GM12878 (cell line): ENCODE results near the gene KIF20B. TPM values are rescaled to one million over a fixed set of nuclear protein-coding genes. Genes with fewer than 3 reads are reported as not detected.

ENCODE experiments used
- ATAC-seq: fragments of 200-7000 bp; cut with Tn5 transposase; 3 replicates; pipeline ENCODE4 v1.9.1; 2020; ENCODE audit warnings: mild to moderate bottlenecking, moderate library complexity
- BruUV-seq: library from RNA; stranded (reverse); fragments of 400-500 nt; replicated peaks from 2 replicates; lab custom pipeline; 2021; lab: Mats Ljungman, UMichigan
- CTCF ChIA-PET: fragments of 300-600 bp; sonication (Branson Sonifier 250); formaldehyde crosslinking; extraction: SDS; loops from one replicate; lab custom pipeline; 2021; ENCODE audit warnings: inconsistent platforms; lab: Yijun Ruan, JAX
- POLR2A ChIA-PET: fragments of 350-600 bp; formaldehyde crosslinking; extraction: SDS; loops from one replicate; lab custom pipeline; 2021; ENCODE audit warnings: inconsistent platforms; lab: Charles Lee
- RAD21 ChIA-PET: fragments of 300-600 bp; sonication (Branson Sonifier 250); formaldehyde crosslinking; loops from one replicate; lab custom pipeline; 2023; ENCODE audit warnings: antibody characterized with exemption; ENCODE audit not compliant: unreplicated experiment; lab: Charles Lee
- SMC1A ChIA-PET: fragments of 300-600 bp; sonication (Branson Sonifier 250); formaldehyde crosslinking; loops from one replicate; lab custom pipeline; 2023; ENCODE audit not compliant: unreplicated experiment, uncharacterized antibody; lab: Charles Lee
- DNase-seq: peaks from one replicate; pipeline ENCODE4 v3.0.0-alpha.2; 2011; ENCODE audit warnings: low read depth, low spot score
- FAIRE-seq: peaks from 3 replicates; lab custom pipeline; 2011; peaks lifted over from hg19 to GRCh38; lab: Jason Lieb, UNC
- H2AFZ ChIP-seq: 2 replicates; pipeline ENCODE4 v1.6.0; 2011; ENCODE audit warnings: low read depth, low read length, control low read depth; ENCODE audit not compliant: control insufficient read depth
- H3K27ac ChIP-seq: 2 replicates; pipeline ENCODE4 v1.5.1; 2011; ENCODE audit warnings: control low read depth; ENCODE audit not compliant: control insufficient read depth, insufficient read depth
- H3K27me3 ChIP-seq, 2 experiments: replicated peaks in 1 of 2; 2 replicates each; pipeline versions ENCODE4 v1.6.0 to v1.6.1; 2011; ENCODE audit warnings: low read length in 1 of 2; ENCODE audit not compliant: control insufficient read depth in 2 of 2, insufficient read depth in 2 of 2
- H3K36me3 ChIP-seq, 2 experiments: 2 replicates each; pipeline ENCODE4 v1.5.1; 2011; ENCODE audit warnings: low read length in 1 of 2; ENCODE audit not compliant: control insufficient read depth in 2 of 2, insufficient read depth in 2 of 2
- H3K4me1 ChIP-seq: 2 replicates; pipeline ENCODE4 v1.6.1; 2011; ENCODE audit warnings: mild to moderate bottlenecking, low read length, moderate library complexity, mixed read lengths; ENCODE audit not compliant: control insufficient read depth, insufficient read depth
- H3K4me2 ChIP-seq: 2 replicates; pipeline ENCODE4 v1.6.0; 2011; ENCODE audit warnings: control low read depth; ENCODE audit not compliant: control insufficient read depth, insufficient read depth
- H3K4me3 ChIP-seq: fragments of 200-600 bp; sonication (generic); 2 replicates; pipeline ENCODE4 v1.5.1; 2016
- H3K79me2 ChIP-seq: 2 replicates; pipeline ENCODE4 v1.6.0; 2011; ENCODE audit warnings: low read length; ENCODE audit not compliant: control insufficient read depth, insufficient read depth
- H3K9ac ChIP-seq: 2 replicates; pipeline ENCODE4 v1.8.0; 2011; ENCODE audit warnings: low read length, control low read depth, mixed read lengths; ENCODE audit not compliant: control insufficient read depth, insufficient read depth
- H3K9me3 ChIP-seq: replicated peaks from 3 replicates; pipeline ENCODE4 v1.5.1; 2011; ENCODE audit warnings: mild to moderate bottlenecking, low read length; ENCODE audit not compliant: control insufficient read depth, insufficient read depth
- H4K20me1 ChIP-seq: 2 replicates; pipeline ENCODE4 v1.6.0; 2011; ENCODE audit not compliant: control insufficient read depth, insufficient read depth
- BRCA1 ChIP-seq: IDR thresholded peaks from 2 replicates; pipeline ENCODE4 v1.6.1; 2011; ENCODE audit warnings: low read depth, low read length, improper control_type of control experiment
- CHD2 ChIP-seq: IDR thresholded peaks from 2 replicates; pipeline ENCODE4 v1.6.1; 2011; ENCODE audit warnings: low read depth, low read length, improper control_type of control experiment, borderline replicate concordance
- FOS ChIP-seq: IDR thresholded peaks from 3 replicates; pipeline ENCODE4 v1.6.1; 2011; ENCODE audit warnings: borderline replicate concordance; ENCODE audit not compliant: insufficient read length; ENCODE audit errors: extremely low read depth
- PRDM15 ChIP-seq: fragments of 450-650 bp; formaldehyde crosslinking; IDR thresholded peaks from 2 replicates; pipeline ENCODE4 v1.4.0; 2020; ENCODE audit warnings: mild to moderate bottlenecking, moderate library complexity
- RBBP5 ChIP-seq: fragments of 200-600 bp; sonication (generic); conservative IDR thresholded peaks from 2 replicates; pipeline ENCODE4 v1.6.1; 2016
- REST ChIP-seq: IDR thresholded peaks from 2 replicates; pipeline ENCODE4 v1.6.1; 2012; ENCODE audit warnings: mild to moderate bottlenecking, low read depth, low read length
- WGBS: methylation state at CpG from one replicate; pipeline ENCODE4 v1.1.6; 2016; ENCODE audit warnings: low lambda C conversion rate; ENCODE audit not compliant: insufficient replicate concordance, insufficient coverage; ENCODE audit errors: missing lambda C conversion rate; 5-methylcytosine and 5-hydroxymethylcytosine counted together
- in situ Hi-C: fragments of 300-500 bp; cut with MboI; formaldehyde crosslinking; loops from 9 replicates; pipeline ENCODE4 v1.14.3; 2018; ENCODE audit warnings: mixed read lengths
- intact Hi-C: fragments of 100-400 bp; cut with micrococcal nuclease; formaldehyde crosslinking; loops from one replicate; pipeline ENCODE4 v1.14.2; 2022; ENCODE audit not compliant: unreplicated experiment
- polyA plus RNA-seq, 11 experiments: library from polyadenylated mRNA; depleted of rRNA in 4 of 11; unstranded in 6 of 11; stranded (reverse) in 5 of 11; fragments of >200 nt; fragmentation: Nextera tagmentation in 4 of 11; fragmentation: Illumina TruSeq in 1 of 11; extraction: Ambion mirVana in 4 of 11; extraction: Trizol in 1 of 11; gene quantifications; 1 replicate in 1 of 11; 2 replicates in 10 of 11; pipeline versions ENCODE4 v1.2.1 to v1.2.3, GENCODE V29; 2011 to 2016; ENCODE audit warnings: inconsistent platforms in 2 of 11, missing spikeins in 2 of 11, low read depth in 1 of 11
- total RNA-seq, 4 experiments: library from RNA; depleted of rRNA in 3 of 4; stranded (reverse); fragments of >200 nt in 3 of 4; fragmentation: Illumina TruSeq in 1 of 4; extraction: Trizol in 1 of 4; gene quantifications; 2 replicates each; pipeline versions ENCODE4 v1.2.1 to v1.2.3, GENCODE V29; 2013 to 2021
- TF ChIP-seq, protein P1 (sequence below): fragments of 450-650 bp; IDR thresholded peaks from 2 replicates; pipeline ENCODE4 v1.6.1; 2017; ENCODE audit warnings: mild to moderate bottlenecking, low read depth, inconsistent platforms; ENCODE audit not compliant: poor library complexity, severe bottlenecking

KIF20B gene
- total and polyA plus RNA-seq, 10 of the 15 experiments (the other 5 are each of a cell fraction or from before 2014, with no cell fraction given) = 15.6 to 67.7 (median 44.3) TPM

DNA sequence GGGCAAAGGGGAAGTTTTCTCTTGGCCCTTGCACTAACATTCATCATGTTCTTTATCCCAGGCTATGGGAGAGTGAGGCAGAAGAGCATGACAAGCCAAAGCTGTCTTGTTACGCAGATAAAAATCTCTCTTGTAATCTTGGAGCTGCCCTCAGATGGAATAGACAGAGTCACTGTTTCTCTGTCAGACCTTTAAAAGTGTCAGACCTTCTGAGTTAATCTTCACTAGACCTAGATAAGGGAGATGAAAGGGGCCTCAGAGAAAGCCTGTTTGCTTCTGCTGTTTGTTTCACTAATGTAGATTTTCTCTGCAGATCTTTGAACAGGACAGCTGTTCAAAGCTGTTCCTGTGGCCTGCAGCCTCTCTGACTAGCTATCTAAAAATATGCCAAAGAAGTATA is 112.9 kb downstream of the KIF20B start:
- Histone ChIP-seq H3K9me3 (no peaks in the 10 kb centered on the region; the same call in 2 of the 3 replicates), H3K4me2 (no peak overlapping the region), H4K20me1 (no peaks in the 10 kb centered on the region), H3K79me2 (no peaks in the 10 kb centered on the region), H3K27ac (no peak overlapping the region), H3K27me3 (no peaks in the 10 kb centered on the region), H3K9ac (no peak overlapping the region), H3K4me3 (no peak overlapping the region), H2AFZ (no peak overlapping the region), H3K36me3 (no peaks in the 10 kb centered on the region), H3K4me1 (no peaks in the 10 kb centered on the region; the same call in 1 of the 2 replicates)
- CTCF ChIA-PET = no interaction called here
- RAD21 ChIA-PET = interaction anchor here (1.9 kb wide), 1 partner anchor 11 kb away, joined by 3 read pairs; no protein-coding TSS in a partner anchor
- no peak for FAIRE-seq
- 85% methylated on average over 1 of the region's 1 CpG for WGBS
- in situ Hi-C loops = no loop called here
- SMC1A ChIA-PET = interaction anchor here (0.6 to 1.0 kb wide), 3 partner anchors 14 to 206 kb away, joined by 3 to 4 read pairs (median 3); no protein-coding TSS in a partner anchor
- no peak for DNase-seq
- POLR2A ChIA-PET = no interaction called here
- ATAC-seq = no peak
- intact Hi-C loops = loop anchor here (10.0 kb wide), 1 partner anchor 491 kb away; no protein-coding TSS in a partner anchor
- TF ChIP-seq FOS = no peak
- TF ChIP-seq PRDM15 (CRISPR knock-in tag) = no peak
- no peak for TF ChIP-seq BRCA1
- TF ChIP-seq, protein P1, sequence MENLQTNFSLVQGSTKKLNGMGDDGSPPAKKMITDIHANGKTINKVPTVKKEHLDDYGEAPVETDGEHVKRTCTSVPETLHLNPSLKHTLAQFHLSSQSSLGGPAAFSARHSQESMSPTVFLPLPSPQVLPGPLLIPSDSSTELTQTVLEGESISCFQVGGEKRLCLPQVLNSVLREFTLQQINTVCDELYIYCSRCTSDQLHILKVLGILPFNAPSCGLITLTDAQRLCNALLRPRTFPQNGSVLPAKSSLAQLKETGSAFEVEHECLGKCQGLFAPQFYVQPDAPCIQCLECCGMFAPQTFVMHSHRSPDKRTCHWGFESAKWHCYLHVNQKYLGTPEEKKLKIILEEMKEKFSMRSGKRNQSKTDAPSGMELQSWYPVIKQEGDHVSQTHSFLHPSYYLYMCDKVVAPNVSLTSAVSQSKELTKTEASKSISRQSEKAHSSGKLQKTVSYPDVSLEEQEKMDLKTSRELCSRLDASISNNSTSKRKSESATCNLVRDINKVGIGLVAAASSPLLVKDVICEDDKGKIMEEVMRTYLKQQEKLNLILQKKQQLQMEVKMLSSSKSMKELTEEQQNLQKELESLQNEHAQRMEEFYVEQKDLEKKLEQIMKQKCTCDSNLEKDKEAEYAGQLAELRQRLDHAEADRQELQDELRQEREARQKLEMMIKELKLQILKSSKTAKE = no peak
- no peak for TF ChIP-seq REST
- TF ChIP-seq CHD2 = no peak
- no peak for TF ChIP-seq RBBP5
- no TSS peak for BruUV-seq
